ENCODE measurements around the gene VSIG8.
"Not testable (repeated sequence)": the region's sequence is repeated elsewhere in the genome, so short reads cannot be mapped to it uniquely, and the experiment has no call there.

Gene VSIG8

GRCh38 chr1:159862557-159862956 lies at the start of gene VSIG8:
VSIG8 (minus strand) TSS chr1:159862657; CDS start chr1:159862521, 136 bp downstream.
- DNase-seq = no peak

- no peak for DNase-seq
These were observed 49.0 kb upstream of the VSIG8 start for GRCh38 chr1:159911326-159912070.

GRCh38 chr1:159908031-159908940 lies 45.8 kb upstream of the VSIG8 start:
- DNase-seq = no peak

GRCh38 chr1:159906960-159907359 lies 44.5 kb upstream of the VSIG8 start:
- no peak for DNase-seq

GRCh38 chr1:159904036-159904435 lies 41.6 kb upstream of the VSIG8 start:
- DNase-seq = not testable (repeated sequence)

- DNase-seq = no peak
These were observed 40.1 kb upstream of the VSIG8 start for GRCh38 chr1:159902541-159902940.

GRCh38 chr1:159900755-159901360 lies 38.4 kb upstream of the VSIG8 start:
- DNase-seq = no peak

- DNase-seq = no peak
These were observed 37.7 kb upstream of the VSIG8 start, which contains the start of gene CFAP45 for GRCh38 chr1:159900086-159900680. CFAP45 (minus strand) TSS chr1:159900165; CDS start chr1:159900098, 67 bp downstream.

- DNase-seq = not testable (repeated sequence)
These were observed 37.2 kb upstream of the VSIG8 start for GRCh38 chr1:159899634-159900033.

- no peak for DNase-seq
These were observed 36.1 kb upstream of the VSIG8 start for GRCh38 chr1:159898527-159898926.

- no peak for DNase-seq
These were observed 35.5 kb upstream of the VSIG8 start for GRCh38 chr1:159897962-159898361.

- no peak for DNase-seq
These were observed 34.1 kb upstream of the VSIG8 start for GRCh38 chr1:159896546-159896930.

- DNase-seq = no peak
These were observed 33.5 kb upstream of the VSIG8 start for GRCh38 chr1:159895836-159896545.

- DNase-seq = no peak
These were observed 32.8 kb upstream of the VSIG8 start for GRCh38 chr1:159895286-159895685.

- no peak for DNase-seq
These were observed 30.5 kb upstream of the VSIG8 start for GRCh38 chr1:159892944-159893343.

- DNase-seq = peak; percentile 64
These were observed 29.1 kb upstream of the VSIG8 start for GRCh38 chr1:159891275-159892157.

- no peak for DNase-seq
These were observed 27.9 kb upstream of the VSIG8 start for GRCh38 chr1:159890390-159890789.

GRCh38 chr1:159889821-159890252 lies 27.4 kb upstream of the VSIG8 start:
- DNase-seq = no peak

GRCh38 chr1:159889202-159889601 lies 26.7 kb upstream of the VSIG8 start:
- DNase-seq = no peak

- DNase-seq = no peak
These were observed 21.8 kb upstream of the VSIG8 start for GRCh38 chr1:159884296-159884695.

- DNase-seq = no peak
These were observed 20.7 kb upstream of the VSIG8 start for GRCh38 chr1:159883134-159883533.
